Keratinocyte (primary cell): ENCODE measurements around the gene TUBB2B. TPM values are rescaled to one million over a fixed set of nuclear protein-coding genes. Genes with fewer than 3 reads are reported as not detected.

ENCODE experiments used
- DNase-seq: peaks from one replicate; pipeline ENCODE4 v3.0.0-alpha.2; 2011; ENCODE audit warnings: low read depth, missing footprints, low spot score
- FAIRE-seq: peaks from 2 replicates; lab custom pipeline; 2011; peaks lifted over from hg19 to GRCh38; lab: Jason Lieb, UNC
- H2AFZ ChIP-seq: 2 replicates; pipeline ENCODE4 v1.6.0; 2012; ENCODE audit warnings: low read length, control low read depth, inconsistent platforms; ENCODE audit not compliant: control insufficient read depth
- H3K27ac ChIP-seq: 2 replicates; pipeline ENCODE4 v1.5.1; 2011; ENCODE audit warnings: low read length; ENCODE audit not compliant: control insufficient read depth, insufficient read depth
- H3K27me3 ChIP-seq: 3 replicates; pipeline ENCODE4 v1.6.0; 2011; ENCODE audit warnings: low read length; ENCODE audit not compliant: control insufficient read depth, insufficient read depth; ENCODE audit errors: extremely low read depth
- H3K36me3 ChIP-seq, 2 experiments: 2 replicates in 1 of 2; 3 replicates in 1 of 2; pipeline ENCODE4 v1.5.1; 2011; ENCODE audit warnings: low read length in 2 of 2, mild to moderate bottlenecking in 1 of 2; ENCODE audit not compliant: control insufficient read depth in 2 of 2, insufficient read depth in 2 of 2; ENCODE audit errors: extremely low read depth in 1 of 2
- H3K4me1 ChIP-seq: 3 replicates; pipeline ENCODE4 v1.5.1; 2011; ENCODE audit warnings: low read length; ENCODE audit not compliant: control insufficient read depth, insufficient read depth; ENCODE audit errors: extremely low read depth
- H3K4me2 ChIP-seq: 3 replicates; pipeline ENCODE4 v1.6.0; 2011; ENCODE audit warnings: low read depth, low read length; ENCODE audit not compliant: control insufficient read depth, insufficient read depth; ENCODE audit errors: extremely low read depth
- H3K4me3 ChIP-seq, 3 experiments: fragments of 200-600 bp in 1 of 3; sonication (generic) in 1 of 3; 2 replicates in 2 of 3; 3 replicates in 1 of 3; pipeline ENCODE4 v1.5.1; 2011 to 2016; ENCODE audit warnings: low read length in 3 of 3, mild to moderate bottlenecking in 3 of 3, control low read depth in 2 of 3, inconsistent platforms in 1 of 3, low read depth in 1 of 3, mixed read lengths in 1 of 3, mixed run types in 1 of 3, moderate library complexity in 1 of 3; ENCODE audit not compliant: control insufficient read depth in 2 of 3, insufficient read depth in 2 of 3; ENCODE audit errors: extremely low read depth in 1 of 3
- H3K79me2 ChIP-seq: 2 replicates; pipeline ENCODE4 v1.6.0; 2012; ENCODE audit warnings: low read length; ENCODE audit not compliant: control insufficient read depth, insufficient read depth
- H3K9ac ChIP-seq: 3 replicates; pipeline ENCODE4 v1.6.0; 2011; ENCODE audit warnings: low read length; ENCODE audit not compliant: control insufficient read depth, insufficient read depth; ENCODE audit errors: extremely low read depth
- H3K9me1 ChIP-seq: 3 replicates; pipeline ENCODE4 v1.6.0; 2011; ENCODE audit warnings: low read length; ENCODE audit not compliant: control insufficient read depth, insufficient read depth; ENCODE audit errors: extremely low read depth
- H3K9me3 ChIP-seq: 2 replicates; pipeline ENCODE4 v1.5.1; 2012; ENCODE audit warnings: low read depth, low read length; ENCODE audit not compliant: control insufficient read depth
- H4K20me1 ChIP-seq: 3 replicates; pipeline ENCODE4 v1.6.0; 2011; ENCODE audit warnings: low read length; ENCODE audit not compliant: control insufficient read depth, insufficient read depth; ENCODE audit errors: extremely low read depth
- EZH2 ChIP-seq: IDR thresholded peaks from one replicate; pipeline ENCODE4 v1.6.1; 2012; ENCODE audit warnings: inconsistent platforms, mild to moderate bottlenecking, low read length, moderate library complexity
- dilution Hi-C: fragments of 300-500 bp; cut with MboI; formaldehyde crosslinking; loops from one replicate; pipeline ENCODE4 v1.7.0; 2020; ENCODE audit warnings: low sequenced_read_pairs; ENCODE audit not compliant: extremely low pct_ligation_motif_present
- polyA plus RNA-seq, 5 experiments: library from polyadenylated mRNA; depleted of rRNA in 3 of 5; stranded (reverse) in 3 of 5; stranded (forward) in 1 of 5; unstranded in 1 of 5; fragments of >200 nt; gene quantifications; 1 replicate in 1 of 5; 2 replicates in 3 of 5; 3 replicates in 1 of 5; pipeline versions ENCODE4 v1.2.1 to v1.2.3, GENCODE V29; 2011 to 2012; ENCODE audit warnings: missing spikeins in 2 of 5, low read depth in 1 of 5, low replicate concordance in 1 of 5
- TF ChIP-seq, protein P1 (sequence below), 3 experiments: IDR thresholded peaks in 1 of 3; conservative IDR thresholded peaks in 1 of 3; optimal IDR thresholded peaks in 1 of 3; 2 replicates in 2 of 3; 3 replicates in 1 of 3; pipeline versions ENCODE3 to v1.5.1; 2011; ENCODE audit warnings: low read length in 3 of 3, mild to moderate bottlenecking in 3 of 3, moderate library complexity in 2 of 3, control low read depth in 1 of 3, inconsistent platforms in 1 of 3; ENCODE audit not compliant: insufficient read depth in 2 of 3; ENCODE audit errors: extremely low read depth in 1 of 3

TUBB2B gene
- polyA plus RNA-seq, 1 donor (not counting 4 experiments of a cell fraction or from before 2014, with no cell fraction given): not detected

DNA sequence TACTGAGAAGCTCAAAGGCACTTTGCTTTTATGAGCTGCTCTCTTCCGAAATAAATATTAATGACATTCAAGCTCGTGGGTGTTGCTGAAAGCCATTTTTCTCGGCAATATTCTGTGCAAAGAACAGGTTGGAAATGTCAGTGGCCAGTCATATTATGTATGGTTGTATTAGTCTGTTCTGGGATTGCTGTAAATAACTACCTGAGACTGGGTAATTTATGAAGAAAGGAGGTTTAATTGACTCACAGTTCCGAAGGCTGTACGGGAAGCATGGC lies 32.1 kb downstream of the TUBB2B start:
- dilution Hi-C loops: no loop called here
- H3K9me3 ChIP-seq: no peaks in the 10 kb centered on the region
- no peak overlapping the region for H2AFZ ChIP-seq
- no peak overlapping the region for H3K9ac ChIP-seq
- no peak overlapping the region for H3K27ac ChIP-seq
- no peaks in the 10 kb centered on the region for H3K9me1 ChIP-seq
- TF ChIP-seq, protein P1, sequence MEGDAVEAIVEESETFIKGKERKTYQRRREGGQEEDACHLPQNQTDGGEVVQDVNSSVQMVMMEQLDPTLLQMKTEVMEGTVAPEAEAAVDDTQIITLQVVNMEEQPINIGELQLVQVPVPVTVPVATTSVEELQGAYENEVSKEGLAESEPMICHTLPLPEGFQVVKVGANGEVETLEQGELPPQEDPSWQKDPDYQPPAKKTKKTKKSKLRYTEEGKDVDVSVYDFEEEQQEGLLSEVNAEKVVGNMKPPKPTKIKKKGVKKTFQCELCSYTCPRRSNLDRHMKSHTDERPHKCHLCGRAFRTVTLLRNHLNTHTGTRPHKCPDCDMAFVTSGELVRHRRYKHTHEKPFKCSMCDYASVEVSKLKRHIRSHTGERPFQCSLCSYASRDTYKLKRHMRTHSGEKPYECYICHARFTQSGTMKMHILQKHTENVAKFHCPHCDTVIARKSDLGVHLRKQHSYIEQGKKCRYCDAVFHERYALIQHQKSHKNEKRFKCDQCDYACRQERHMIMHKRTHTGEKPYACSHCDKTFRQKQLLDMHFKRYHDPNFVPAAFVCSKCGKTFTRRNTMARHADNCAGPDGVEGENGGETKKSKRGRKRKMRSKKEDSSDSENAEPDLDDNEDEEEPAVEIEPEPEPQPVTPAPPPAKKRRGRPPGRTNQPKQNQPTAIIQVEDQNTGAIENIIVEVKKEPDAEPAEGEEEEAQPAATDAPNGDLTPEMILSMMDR (optimal IDR thresholded peaks at IDR 0.05 in 1 of 3, IDR thresholded peaks at IDR 0.05 in 1 of 3, conservative IDR thresholded peaks at IDR 0.05 in 1 of 3; ENCODE audit: extremely low read depth in 1 of 3, insufficient read depth in 2 of 3, low read length in 3 of 3): no peak
- no peaks in the 10 kb centered on the region for H3K36me3 ChIP-seq
- H4K20me1 ChIP-seq: no peaks in the 10 kb centered on the region
- no peaks in the 10 kb centered on the region for H3K27me3 ChIP-seq
- no peak overlapping the region for H3K4me2 ChIP-seq
- no peaks in the 10 kb centered on the region for H3K4me1 ChIP-seq
- DNase-seq (no peak), FAIRE-seq (no peak)
- no peaks in the 10 kb centered on the region for H3K79me2 ChIP-seq
- H3K4me3 ChIP-seq: no peak overlapping the region

DNA sequence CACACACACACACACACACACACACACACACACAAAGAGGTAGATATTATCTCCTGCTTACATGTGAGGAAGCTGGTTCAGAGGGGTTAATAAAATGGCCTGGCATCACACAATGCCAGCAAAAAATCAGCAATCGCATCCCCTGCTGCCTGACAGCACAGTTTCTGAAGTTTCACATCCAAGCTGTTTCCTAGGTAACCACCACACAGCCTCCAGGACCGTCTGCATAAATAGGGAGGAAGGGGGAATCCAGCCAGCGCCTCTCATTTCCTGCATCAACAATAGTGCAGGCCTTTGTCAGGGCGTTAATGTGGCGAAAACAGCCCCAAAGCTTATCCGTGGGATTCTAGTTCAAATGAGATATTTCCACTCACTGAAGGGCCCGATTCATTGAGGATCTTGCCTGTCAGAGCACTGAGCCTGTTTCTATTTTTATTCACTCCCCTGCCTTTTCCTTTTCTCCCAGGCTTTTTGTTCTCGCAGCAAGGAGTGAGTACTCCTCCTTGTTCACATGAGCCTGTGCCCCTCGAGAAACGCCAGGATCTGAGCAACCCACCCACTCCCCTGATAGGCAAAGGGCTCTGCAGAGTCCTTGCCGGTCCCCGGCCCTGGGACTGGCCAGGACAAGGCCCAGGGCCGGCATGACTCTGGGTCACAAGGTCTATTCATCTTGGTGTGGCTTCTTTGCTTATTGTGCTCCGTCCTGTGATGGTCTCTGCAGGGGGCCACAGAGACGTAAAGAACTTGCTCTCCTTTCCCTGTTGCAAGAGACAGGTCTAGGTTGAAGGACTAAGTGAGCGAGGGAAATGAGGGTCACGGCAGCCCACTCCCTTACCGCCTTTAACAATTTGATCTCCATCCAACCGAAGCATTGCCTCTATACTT lies 32.7 kb downstream of the TUBB2B start:
- Histone ChIP-seq H3K27ac (no peak overlapping the region), H2AFZ (no peak overlapping the region), H3K27me3 (no peaks in the 10 kb centered on the region), H3K4me1 (no peaks in the 10 kb centered on the region), H3K36me3 (no peaks in the 10 kb centered on the region), H3K9me3 (no peaks in the 10 kb centered on the region), H4K20me1 (no peaks in the 10 kb centered on the region), H3K9me1 (no peaks in the 10 kb centered on the region), H3K4me2 (no peak overlapping the region), H3K4me3 (no peak overlapping the region), H3K79me2 (no peaks in the 10 kb centered on the region), H3K9ac (no peak overlapping the region)
- DNase-seq: no peak
- no peak for FAIRE-seq
- dilution Hi-C loops: no loop called here
- TF ChIP-seq, protein P1 (optimal IDR thresholded peaks at IDR 0.05 in 1 of 3, IDR thresholded peaks at IDR 0.05 in 1 of 3, conservative IDR thresholded peaks at IDR 0.05 in 1 of 3; ENCODE audit: extremely low read depth in 1 of 3, insufficient read depth in 2 of 3, low read length in 3 of 3): no peak
- TF ChIP-seq EZH2: no peak
